GM19455 (cell line): Measurements from ENCODE around the gene MAPT.
"Not testable (repeated sequence)": the region's sequence is repeated elsewhere in the genome, so short reads cannot be mapped to it uniquely, and the experiment has no call there.

Experiments used
- ATAC-seq: cut with Tn5 transposase; IDR thresholded peaks from one replicate; pipeline ENCODE4 v1.9.1; 2021; ENCODE audit not compliant: unreplicated experiment

The MAPT gene

GRCh38 chr17:45861165-45861564 lies 33.2 kb upstream of the MAPT start:
- ATAC-seq, result no peak

- not testable (repeated sequence) for ATAC-seq
Measured at GRCh38 chr17:45862127-45862526, 32.2 kb upstream of the MAPT start.

GRCh38 chr17:45863857-45864654 lies 30.3 kb upstream of the MAPT start:
- ATAC-seq, result no peak

GRCh38 chr17:45867171-45867570 lies 27.2 kb upstream of the MAPT start:
- ATAC-seq, result no peak

GRCh38 chr17:45867702-45868101 lies 26.7 kb upstream of the MAPT start:
- ATAC-seq, result no peak

- ATAC-seq, result no peak
Measured at GRCh38 chr17:45868276-45868675, 26.1 kb upstream of the MAPT start.

GRCh38 chr17:45869676-45870341 lies 24.5 kb upstream of the MAPT start:
- no peak for ATAC-seq

GRCh38 chr17:45870342-45870974 lies 23.9 kb upstream of the MAPT start:
- ATAC-seq, result no peak

GRCh38 chr17:45871718-45872117 lies 22.6 kb upstream of the MAPT start:
- ATAC-seq, result no peak

GRCh38 chr17:45873728-45874127 lies 20.6 kb upstream of the MAPT start:
- ATAC-seq, result no peak

GRCh38 chr17:45874151-45874550 lies 20.2 kb upstream of the MAPT start:
- no peak for ATAC-seq

GRCh38 chr17:45876539-45876938 lies 17.8 kb upstream of the MAPT start:
- no peak for ATAC-seq

- no peak for ATAC-seq
Measured at GRCh38 chr17:45877467-45877866, 16.9 kb upstream of the MAPT start.

GRCh38 chr17:45883063-45883462 lies 11.3 kb upstream of the MAPT start:
- ATAC-seq, result no peak

GRCh38 chr17:45886852-45887251 lies 7.5 kb upstream of the MAPT start:
- no peak for ATAC-seq

GRCh38 chr17:45888392-45888791 lies 6.0 kb upstream of the MAPT start:
- ATAC-seq, result no peak

GRCh38 chr17:45889579-45889978 lies 4.8 kb upstream of the MAPT start:
- ATAC-seq, result no peak

GRCh38 chr17:45893725-45894021 lies 681 bp upstream of the MAPT start:
- ATAC-seq, result no peak

GRCh38 chr17:45895304-45895968 lies 1.1 kb downstream of the MAPT start:
- ATAC-seq, result no peak

- ATAC-seq, result no peak
Measured at GRCh38 chr17:45895969-45896785, 1.8 kb downstream of the MAPT start.
